T-helper 17 cell (primary cell): Measurements from ENCODE around the gene CPLANE1. TPM values are rescaled to one million over a fixed set of nuclear protein-coding genes. Genes with fewer than 3 reads are reported as not detected.
"Not testable (repeated sequence)": the region's sequence is repeated elsewhere in the genome, so short reads cannot be mapped to it uniquely, and the experiment has no call there.

Experiments
- ATAC-seq: fragments of 150-1000 bp; cut with Tn5 transposase; 2 replicates; pipeline ENCODE4 v1.10.0; 2021; ENCODE audit warnings: mild to moderate bottlenecking, moderate library complexity
- DNase-seq, 3 donors: peaks; one replicate each; pipeline versions ENCODE4 v3.0.0 to v3.0.0-alpha.2; 2020 to 2021
- H3K9me3 ChIP-seq: one replicate; pipeline ENCODE4 v1.7.0; 2013; ENCODE audit warnings: low read length, mild to moderate bottlenecking; ENCODE audit not compliant: control insufficient read depth, poor library complexity, severe bottlenecking
- H3K27ac Mint-ChIP-seq: one replicate; pipeline ENCODE4 v1.8.0; 2022; ENCODE audit warnings: mild to moderate bottlenecking, moderate library complexity, mixed read lengths
- H3K27me3 Mint-ChIP-seq: one replicate; pipeline ENCODE4 v1.8.0; 2022; ENCODE audit warnings: mixed read lengths
- H3K36me3 Mint-ChIP-seq: one replicate; pipeline ENCODE4 v1.8.0; 2022; ENCODE audit warnings: low read depth, mixed read lengths
- H3K4me1 Mint-ChIP-seq: one replicate; pipeline ENCODE4 v1.8.0; 2022; ENCODE audit warnings: mild to moderate bottlenecking, mixed read lengths
- H3K4me3 Mint-ChIP-seq: one replicate; pipeline ENCODE4 v1.8.0; 2022; ENCODE audit warnings: mild to moderate bottlenecking, moderate library complexity, mixed read lengths
- total RNA-seq, 4 donors: library from RNA in 2 of 4; stranded (reverse) in 2 of 4; gene quantifications; one replicate each; pipeline ENCODE4 v1.2.3 and lab custom pipeline; 2022 to 2026

Gene CPLANE1
- total RNA-seq, 2 donors from 2014 or later = 6.0 to 8.4 TPM

DNA sequence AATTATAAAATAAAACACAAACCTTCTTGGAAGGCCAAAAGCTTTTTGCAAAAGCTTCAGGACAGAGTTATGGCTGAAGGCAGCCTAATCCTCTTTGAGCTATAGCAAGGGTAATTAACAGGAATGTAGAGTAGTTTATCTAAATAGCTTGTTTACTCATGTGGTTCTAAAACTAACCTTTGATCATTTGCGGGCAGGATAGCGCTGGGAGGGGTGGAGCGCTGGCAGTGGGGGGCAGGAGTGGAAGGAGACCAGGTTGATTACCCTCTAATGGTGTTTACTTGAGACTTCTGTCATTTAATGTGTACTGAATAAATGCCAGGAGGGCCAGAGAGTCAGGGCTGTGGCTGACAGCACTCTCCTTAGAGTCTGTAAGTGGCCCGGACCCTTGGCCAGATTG is 155.4 kb downstream of the CPLANE1 start:
- DNase-seq, H3K9me3 ChIP-seq, H3K4me3 Mint-ChIP-seq, H3K27ac Mint-ChIP-seq, H3K4me1 Mint-ChIP-seq, H3K27me3 Mint-ChIP-seq, ATAC-seq, H3K36me3 Mint-ChIP-seq: not testable (repeated sequence)

DNA sequence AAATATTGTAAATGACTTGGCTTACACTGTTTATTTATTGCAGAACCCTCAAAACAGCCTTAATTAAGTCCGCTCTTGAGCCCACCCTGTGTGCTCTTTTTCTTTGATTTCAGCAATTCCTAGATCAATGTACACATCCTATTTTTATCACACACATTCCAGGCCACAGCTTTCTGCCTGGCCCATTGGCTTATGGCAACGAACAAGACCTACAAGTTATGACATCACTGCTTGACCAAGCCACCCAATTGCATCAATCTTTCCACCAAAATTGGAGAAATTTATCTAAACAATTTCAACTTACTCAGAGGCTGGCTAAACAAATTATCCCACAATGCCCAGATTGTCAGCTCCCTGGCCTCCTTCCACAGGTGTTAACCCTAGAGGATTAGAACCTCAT is 158.4 kb downstream of the CPLANE1 start:
- H3K4me1 Mint-ChIP-seq = no peaks in the 10 kb centered on the region
- H3K4me3 Mint-ChIP-seq = no peak overlapping the region
- no peak for ATAC-seq
- no peak for DNase-seq
- H3K27ac Mint-ChIP-seq = no peak overlapping the region
- no peaks in the 10 kb centered on the region for H3K36me3 Mint-ChIP-seq
- no peaks in the 10 kb centered on the region for H3K27me3 Mint-ChIP-seq
- no peaks in the 10 kb centered on the region for H3K9me3 ChIP-seq

DNA sequence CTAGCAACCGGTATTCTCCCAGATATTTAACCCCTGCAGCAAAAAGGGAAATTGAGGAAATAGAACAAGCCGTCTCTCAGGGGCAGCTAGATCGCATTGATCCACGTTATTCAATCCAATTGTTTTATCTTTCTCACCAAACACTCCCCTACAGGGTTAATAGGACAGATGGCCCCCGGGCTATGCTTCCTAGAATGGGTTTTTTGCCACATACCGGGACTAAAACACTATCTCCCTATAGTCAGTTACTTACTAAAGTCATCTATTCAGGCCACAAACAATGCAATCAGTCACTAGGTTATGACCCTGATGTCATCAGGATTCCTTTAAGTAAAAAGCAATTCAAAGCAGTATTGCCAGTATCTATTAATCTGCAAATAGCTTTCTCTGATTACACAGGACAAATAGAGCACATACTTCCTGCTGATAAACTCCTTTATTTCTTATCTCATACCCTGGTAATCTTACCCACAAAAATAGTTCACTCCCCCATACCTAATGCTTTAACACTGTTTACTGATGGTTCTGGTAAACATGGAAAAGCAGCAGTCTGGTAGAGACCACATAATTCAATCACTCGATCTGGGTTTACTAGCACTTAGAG is 159.0 kb downstream of the CPLANE1 start:
- no peaks in the 10 kb centered on the region for H3K4me1 Mint-ChIP-seq
- H3K4me3 Mint-ChIP-seq = no peak overlapping the region
- no peaks in the 10 kb centered on the region for H3K9me3 ChIP-seq
- no peaks in the 10 kb centered on the region for H3K36me3 Mint-ChIP-seq
- H3K27ac Mint-ChIP-seq = no peak overlapping the region
- no peak for ATAC-seq
- H3K27me3 Mint-ChIP-seq = no peaks in the 10 kb centered on the region
- no peak for DNase-seq

DNA sequence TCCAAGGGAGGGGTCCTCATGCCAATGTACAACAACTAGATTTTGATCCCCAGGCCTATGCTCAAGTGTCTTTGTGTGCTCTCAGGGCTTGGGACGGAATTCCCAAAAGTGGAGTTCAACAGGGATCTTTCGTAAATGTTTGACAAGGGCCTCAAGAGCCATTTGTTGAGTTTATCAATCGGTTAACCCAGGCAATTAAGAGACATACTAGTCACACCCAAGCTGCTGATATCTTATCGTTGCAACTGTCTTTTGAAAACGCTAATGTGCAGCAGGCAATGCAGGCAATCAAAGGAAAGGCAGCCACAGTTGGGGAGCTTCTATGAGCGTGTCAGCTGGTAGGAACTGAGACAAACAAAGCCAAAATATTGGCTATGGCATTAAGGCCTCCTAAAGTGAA is 161.2 kb downstream of the CPLANE1 start:
- Mint-ChIP-seq H3K27ac (no peak overlapping the region), H3K36me3 (no peaks in the 10 kb centered on the region), H3K27me3 (no peaks in the 10 kb centered on the region), H3K4me3 (no peak overlapping the region), H3K4me1 (no peaks in the 10 kb centered on the region)
- ATAC-seq (no peak), DNase-seq (no peak)
- no peaks in the 10 kb centered on the region for H3K9me3 ChIP-seq

DNA sequence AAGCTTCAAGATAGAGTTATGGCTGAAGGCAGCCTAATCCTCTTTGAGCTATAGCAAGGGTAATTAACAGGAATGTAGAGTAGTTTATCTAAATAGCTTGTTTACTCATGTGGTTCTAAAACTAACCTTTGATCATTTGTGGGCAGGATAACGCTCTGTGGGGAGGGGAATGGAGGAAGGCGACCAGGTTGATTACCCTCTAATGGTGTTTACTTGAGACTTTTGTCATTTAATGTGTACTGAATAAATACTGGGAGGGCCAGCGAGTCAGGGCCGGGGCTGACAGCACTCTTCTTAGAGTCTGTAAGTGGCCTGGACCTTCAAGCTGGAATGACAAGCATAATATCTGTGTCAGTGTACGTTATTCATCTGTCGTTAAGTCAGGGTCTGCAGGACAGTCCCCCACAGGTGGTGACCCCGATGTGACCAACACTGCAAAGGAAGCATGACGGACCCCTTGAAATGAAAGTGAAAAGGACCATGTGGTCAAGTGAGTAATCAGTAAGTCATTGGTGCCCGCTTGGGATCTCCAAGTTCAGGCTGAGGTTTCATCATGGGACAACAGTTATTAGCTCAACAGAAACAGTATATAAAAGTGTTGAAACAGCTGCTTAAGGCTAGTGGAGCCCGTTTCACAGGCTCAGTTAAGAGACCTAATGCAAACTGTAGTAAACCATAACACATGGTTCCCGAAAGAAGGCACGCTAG is 162.6 kb downstream of the CPLANE1 start:
- DNase-seq (no peak), ATAC-seq (no peak)
- Mint-ChIP-seq H3K36me3 (no peaks in the 10 kb centered on the region), H3K27ac (no peak overlapping the region), H3K4me3 (no peak overlapping the region), H3K27me3 (no peaks in the 10 kb centered on the region), H3K4me1 (no peaks in the 10 kb centered on the region)
- no peaks in the 10 kb centered on the region for H3K9me3 ChIP-seq

DNA sequence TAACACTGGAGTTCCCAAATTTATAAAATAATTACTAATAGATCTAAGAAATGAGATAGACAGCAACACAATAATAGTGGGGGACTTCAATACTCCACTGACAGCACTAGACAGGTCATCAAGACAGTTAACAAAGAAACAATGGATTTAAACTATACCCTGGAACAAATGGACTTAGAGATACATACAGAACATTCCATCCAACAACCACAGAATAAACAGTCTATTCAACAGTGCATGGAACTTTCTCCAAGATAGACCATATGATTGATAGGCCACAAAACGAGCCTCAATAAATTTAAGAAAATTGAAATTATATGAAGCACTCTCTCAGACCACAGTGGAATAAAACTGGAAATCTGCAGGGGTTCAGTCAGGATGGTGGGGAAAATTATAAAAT is 163.2 kb downstream of the CPLANE1 start:
- not testable (repeated sequence) for H3K27ac Mint-ChIP-seq, H3K4me1 Mint-ChIP-seq, H3K9me3 ChIP-seq, H3K27me3 Mint-ChIP-seq, H3K4me3 Mint-ChIP-seq, ATAC-seq, DNase-seq, H3K36me3 Mint-ChIP-seq

DNA sequence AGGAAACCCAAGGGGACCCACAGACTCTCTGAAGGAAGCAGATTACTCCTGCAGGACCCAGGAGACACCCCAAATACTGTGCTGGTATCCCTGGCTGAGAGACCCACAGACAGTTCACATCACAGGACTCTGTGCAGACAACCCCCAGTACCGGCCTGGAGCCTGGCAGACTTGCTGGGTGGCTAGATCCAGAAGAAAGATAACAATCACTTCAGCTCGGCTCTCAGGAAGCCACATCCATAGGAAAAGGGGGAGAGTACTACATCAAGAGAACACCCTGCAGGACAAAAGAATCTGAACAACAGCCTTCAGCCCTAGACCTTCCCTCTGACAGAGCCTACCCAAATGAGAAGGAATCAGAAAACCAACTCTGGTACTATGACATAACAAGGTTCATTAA is 166.2 kb downstream of the CPLANE1 start:
- H3K27ac Mint-ChIP-seq, H3K9me3 ChIP-seq, DNase-seq, H3K36me3 Mint-ChIP-seq, H3K27me3 Mint-ChIP-seq, ATAC-seq, H3K4me1 Mint-ChIP-seq, H3K4me3 Mint-ChIP-seq: not testable (repeated sequence)

DNA sequence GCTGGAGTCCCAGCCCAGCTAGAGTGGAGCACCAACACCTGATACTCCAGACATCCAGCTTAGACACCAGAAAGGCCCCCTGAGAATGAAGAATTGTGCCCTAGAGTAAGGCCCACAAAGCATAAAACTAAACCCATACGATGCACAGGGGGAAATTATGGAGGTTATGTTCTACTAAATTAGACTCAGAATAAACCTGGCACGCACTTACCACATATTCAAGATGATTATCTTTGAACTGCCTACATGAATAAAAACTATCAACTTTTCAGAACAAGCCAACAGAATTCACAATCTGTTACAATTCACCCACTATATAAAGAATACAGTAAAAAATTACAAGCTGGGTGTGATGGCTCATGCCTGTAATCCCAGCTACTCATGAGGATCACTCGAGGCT is 168.5 kb downstream of the CPLANE1 start:
- H3K9me3 ChIP-seq = no peaks in the 10 kb centered on the region
- H3K36me3 Mint-ChIP-seq = no peaks in the 10 kb centered on the region
- no peak overlapping the region for H3K27ac Mint-ChIP-seq
- no peaks in the 10 kb centered on the region for H3K27me3 Mint-ChIP-seq
- no peak for ATAC-seq
- no peak overlapping the region for H3K4me3 Mint-ChIP-seq
- DNase-seq = no peak
- H3K4me1 Mint-ChIP-seq = no peaks in the 10 kb centered on the region

DNA sequence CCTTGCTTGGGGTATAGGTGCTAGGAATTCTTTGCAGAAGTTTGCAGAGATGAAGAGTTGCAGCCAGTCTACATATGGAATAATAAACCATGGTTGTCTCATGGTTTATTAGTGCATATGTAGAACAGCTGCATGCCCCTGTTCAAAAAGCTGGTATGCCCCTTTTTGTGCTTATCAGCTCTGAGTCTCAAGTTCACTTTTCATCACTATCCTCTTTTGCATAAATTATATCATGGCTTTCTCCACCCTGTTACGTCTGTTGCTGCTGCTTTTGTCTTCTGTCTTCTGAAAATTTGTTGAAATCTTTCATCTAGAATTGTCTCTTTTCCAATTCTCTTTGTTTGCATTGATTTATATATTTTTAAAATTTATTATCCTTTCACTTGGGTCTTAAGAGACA is 172.0 kb downstream of the CPLANE1 start:
- no peaks in the 10 kb centered on the region for H3K36me3 Mint-ChIP-seq
- no peaks in the 10 kb centered on the region for H3K9me3 ChIP-seq
- no peak overlapping the region for H3K27ac Mint-ChIP-seq
- no peaks in the 10 kb centered on the region for H3K27me3 Mint-ChIP-seq
- no peak for DNase-seq
- no peak overlapping the region for H3K4me3 Mint-ChIP-seq
- no peaks in the 10 kb centered on the region for H3K4me1 Mint-ChIP-seq
- no peak for ATAC-seq

DNA sequence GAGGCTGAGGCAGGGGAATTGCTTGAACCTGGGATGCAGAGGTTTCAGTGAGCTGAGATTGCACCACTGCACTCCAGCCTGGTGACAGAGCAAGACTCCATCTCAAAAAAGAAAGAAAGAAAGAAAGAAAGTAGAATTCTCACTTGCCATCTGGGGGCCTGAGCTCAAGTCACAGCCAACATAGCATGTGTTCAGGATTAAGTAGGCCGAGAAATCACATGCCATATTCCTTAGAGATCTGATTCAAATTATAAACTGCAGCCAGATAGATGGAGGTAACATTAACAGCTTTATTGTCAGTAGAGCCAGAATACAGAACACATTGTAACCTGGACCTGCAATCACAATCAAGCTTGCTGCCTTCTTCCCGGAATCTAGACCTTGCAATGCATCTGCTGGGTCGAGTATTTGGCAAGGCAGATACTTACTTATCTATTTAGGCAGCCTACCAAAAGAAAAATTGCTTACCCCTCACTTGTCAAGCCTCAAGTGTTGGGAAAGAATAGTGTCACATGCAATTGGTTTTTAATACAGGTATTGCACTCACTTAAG is 173.7 kb downstream of the CPLANE1 start:
- no peaks in the 10 kb centered on the region for H3K9me3 ChIP-seq
- Mint-ChIP-seq H3K4me1 (no peaks in the 10 kb centered on the region), H3K4me3 (no peak overlapping the region), H3K36me3 (no peaks in the 10 kb centered on the region), H3K27me3 (no peaks in the 10 kb centered on the region), H3K27ac (no peak overlapping the region)
- ATAC-seq (no peak), DNase-seq (no peak)

DNA sequence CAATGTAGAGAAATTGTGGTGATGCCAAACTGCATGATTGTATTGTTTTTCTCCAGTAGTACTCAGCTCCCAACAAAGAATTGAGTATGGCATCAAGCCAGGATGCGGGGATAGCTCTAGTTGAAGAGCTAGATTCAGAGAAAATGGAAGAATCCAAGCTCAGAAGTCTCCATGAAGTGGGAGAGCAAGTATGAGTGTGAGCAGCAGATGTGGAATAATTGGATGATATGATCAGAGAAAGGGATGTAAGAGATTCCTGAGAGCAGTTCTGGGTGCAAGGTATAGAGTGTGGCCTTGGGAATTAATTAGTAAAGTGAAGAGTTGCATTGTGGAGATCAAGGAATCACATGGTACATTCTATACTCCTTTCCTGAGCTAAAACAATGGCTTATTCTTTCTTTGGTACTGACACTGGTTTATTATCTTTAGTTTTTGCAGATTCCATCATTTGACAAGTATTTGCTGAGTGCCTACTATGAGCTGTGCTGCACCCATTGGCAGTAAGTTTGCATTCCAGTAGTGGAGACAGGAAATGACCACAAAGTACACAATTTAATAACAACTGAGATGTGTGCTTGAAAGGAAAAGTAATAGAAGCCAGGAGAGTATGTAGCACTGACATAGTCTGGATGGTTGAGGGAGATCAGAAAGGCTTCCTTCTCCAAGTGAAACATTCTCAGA is 177.1 kb downstream of the CPLANE1 start:
- ATAC-seq (no peak), DNase-seq (no peak)
- H3K36me3 Mint-ChIP-seq = no peaks in the 10 kb centered on the region
- no peaks in the 10 kb centered on the region for H3K4me1 Mint-ChIP-seq
- H3K27me3 Mint-ChIP-seq = no peaks in the 10 kb centered on the region
- no peaks in the 10 kb centered on the region for H3K9me3 ChIP-seq
- H3K4me3 Mint-ChIP-seq = no peak overlapping the region
- H3K27ac Mint-ChIP-seq = no peak overlapping the region

DNA sequence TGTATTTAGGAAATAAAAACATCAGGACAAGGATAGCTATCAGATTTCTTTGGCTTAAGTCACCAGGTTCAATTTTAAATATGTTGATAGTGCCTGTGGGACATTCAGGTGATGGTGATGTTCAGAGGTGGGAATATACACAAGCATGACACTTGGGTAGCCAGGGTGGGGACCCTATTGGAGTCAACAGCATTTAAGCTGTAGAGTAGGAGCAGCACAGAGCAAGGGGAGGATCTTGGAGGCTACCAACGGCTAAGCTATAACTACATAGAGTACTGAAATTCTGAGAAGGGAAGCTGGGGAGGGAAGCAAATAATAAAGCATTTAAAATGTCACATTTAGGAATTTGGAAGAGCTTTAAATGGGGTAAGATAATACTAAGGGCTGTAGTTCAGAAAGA is 177.7 kb downstream of the CPLANE1 start:
- ATAC-seq (no peak), DNase-seq (no peak)
- Mint-ChIP-seq H3K4me1 (no peaks in the 10 kb centered on the region), H3K4me3 (no peak overlapping the region), H3K27me3 (no peaks in the 10 kb centered on the region), H3K36me3 (no peaks in the 10 kb centered on the region), H3K27ac (no peak overlapping the region)
- no peaks in the 10 kb centered on the region for H3K9me3 ChIP-seq

DNA sequence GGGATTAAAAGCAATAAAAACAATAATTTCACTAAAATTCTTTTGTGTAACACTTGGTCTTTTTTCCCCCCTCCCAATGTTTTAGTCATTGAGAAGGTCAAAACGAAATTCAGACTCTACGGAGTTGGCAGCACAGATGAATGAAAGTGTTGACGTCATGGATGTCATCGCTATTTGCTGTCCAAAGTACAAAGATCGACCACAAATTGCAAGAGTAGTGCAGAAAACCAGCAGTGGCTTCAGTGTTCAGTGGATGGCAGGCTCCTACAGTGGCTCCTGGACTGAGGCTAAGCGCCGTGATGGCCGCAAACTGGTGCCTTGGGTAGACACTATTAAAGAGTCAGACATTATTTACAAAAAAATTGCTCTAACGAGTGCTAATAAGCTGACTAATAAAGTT is 184.7 kb downstream of the CPLANE1 start:
- H3K27ac Mint-ChIP-seq = no peak overlapping the region
- H3K27me3 Mint-ChIP-seq = no peaks in the 10 kb centered on the region
- no peak for ATAC-seq
- H3K4me1 Mint-ChIP-seq = no peaks in the 10 kb centered on the region
- H3K4me3 Mint-ChIP-seq = no peak overlapping the region
- peaks cover 4% of the 10 kb centered on the region for H3K36me3 Mint-ChIP-seq
- no peak for DNase-seq
- H3K9me3 ChIP-seq = no peaks in the 10 kb centered on the region
